ENCODE results near the gene ZMYND15.
"Not testable (repeated sequence)": the region's sequence is repeated elsewhere in the genome, so short reads cannot be mapped to it uniquely, and the experiment has no call there.

ZMYND15 gene, protein sequence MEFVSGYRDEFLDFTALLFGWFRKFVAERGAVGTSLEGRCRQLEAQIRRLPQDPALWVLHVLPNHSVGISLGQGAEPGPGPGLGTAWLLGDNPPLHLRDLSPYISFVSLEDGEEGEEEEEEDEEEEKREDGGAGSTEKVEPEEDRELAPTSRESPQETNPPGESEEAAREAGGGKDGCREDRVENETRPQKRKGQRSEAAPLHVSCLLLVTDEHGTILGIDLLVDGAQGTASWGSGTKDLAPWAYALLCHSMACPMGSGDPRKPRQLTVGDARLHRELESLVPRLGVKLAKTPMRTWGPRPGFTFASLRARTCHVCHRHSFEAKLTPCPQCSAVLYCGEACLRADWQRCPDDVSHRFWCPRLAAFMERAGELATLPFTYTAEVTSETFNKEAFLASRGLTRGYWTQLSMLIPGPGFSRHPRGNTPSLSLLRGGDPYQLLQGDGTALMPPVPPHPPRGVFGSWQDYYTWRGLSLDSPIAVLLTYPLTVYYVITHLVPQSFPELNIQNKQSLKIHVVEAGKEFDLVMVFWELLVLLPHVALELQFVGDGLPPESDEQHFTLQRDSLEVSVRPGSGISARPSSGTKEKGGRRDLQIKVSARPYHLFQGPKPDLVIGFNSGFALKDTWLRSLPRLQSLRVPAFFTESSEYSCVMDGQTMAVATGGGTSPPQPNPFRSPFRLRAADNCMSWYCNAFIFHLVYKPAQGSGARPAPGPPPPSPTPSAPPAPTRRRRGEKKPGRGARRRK

GRCh38 chr17:4739122-4740024, at the start of gene ZMYND15, which contains the start of gene CXCL16:
Gene ZMYND15 (plus strand): TSS chr17:4739833. CDS start chr17:4740549, 716 bp downstream.
Gene CXCL16 (minus strand): TSS chr17:4739928. CDS start chr17:4739339, 589 bp downstream.
- DNase-seq = peak; percentile 34

GRCh38 chr17:4689872-4690271, 49.8 kb upstream of the ZMYND15 start:
- DNase-seq = not testable (repeated sequence)

DNA sequence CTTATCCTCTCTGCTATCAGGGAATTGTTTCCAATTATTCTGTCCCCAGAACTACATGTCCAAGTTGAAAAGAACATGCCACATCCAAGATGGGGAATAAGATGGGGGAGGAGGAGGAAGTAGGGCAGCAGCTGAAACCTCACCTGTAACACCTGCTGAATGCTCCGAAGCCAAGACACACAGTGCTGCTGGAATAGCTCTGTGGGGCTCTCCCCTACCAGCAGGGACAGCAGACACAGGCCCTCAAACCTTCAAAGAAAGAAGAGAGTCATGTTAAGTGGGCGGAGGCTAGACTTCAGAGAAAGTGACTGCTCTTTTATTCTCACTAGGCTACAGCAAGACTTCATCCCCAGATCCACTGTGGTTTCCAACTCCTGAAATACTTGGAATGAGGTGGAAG, 48.9 kb upstream of the ZMYND15 start:
- DNase-seq = no peak

DNA sequence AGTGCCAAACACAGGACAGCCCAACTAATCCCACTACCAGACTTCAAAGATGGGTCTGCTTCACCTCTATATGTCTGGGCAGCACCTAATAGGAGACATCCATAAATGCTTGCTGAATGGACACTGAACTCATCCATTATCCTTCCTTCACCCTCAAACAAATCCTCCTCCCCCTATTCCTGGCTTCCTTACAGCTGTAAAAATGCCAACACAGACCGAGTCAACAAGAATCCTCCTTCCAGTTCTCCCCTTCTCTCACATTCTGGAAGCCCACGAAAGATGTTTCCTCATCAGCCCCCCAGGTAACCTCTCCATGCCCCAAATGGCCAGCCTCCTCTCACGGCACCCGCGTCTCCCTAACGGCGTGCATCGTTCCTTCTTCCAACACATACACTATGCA, 47.9 kb upstream of the ZMYND15 start:
- DNase-seq = no peak

DNA sequence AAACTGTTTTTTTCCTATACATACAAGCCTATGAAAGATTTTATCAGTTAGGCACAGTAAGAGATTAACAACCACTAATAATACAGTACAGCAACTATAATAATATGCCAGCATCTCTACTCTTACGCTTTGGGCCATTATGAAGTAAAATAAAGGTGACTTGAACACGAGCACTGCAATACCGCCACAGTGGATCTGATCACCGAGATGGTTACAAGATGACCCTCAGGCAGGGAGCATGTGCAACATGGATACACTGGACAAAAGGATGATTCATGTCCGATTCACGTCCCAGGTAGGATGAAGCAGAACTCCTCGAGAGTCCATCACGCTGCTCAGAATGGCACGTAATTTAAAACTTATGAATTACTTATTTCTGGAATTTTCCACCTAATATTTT, 46.2 kb upstream of the ZMYND15 start:
- DNase-seq = no peak

DNA sequence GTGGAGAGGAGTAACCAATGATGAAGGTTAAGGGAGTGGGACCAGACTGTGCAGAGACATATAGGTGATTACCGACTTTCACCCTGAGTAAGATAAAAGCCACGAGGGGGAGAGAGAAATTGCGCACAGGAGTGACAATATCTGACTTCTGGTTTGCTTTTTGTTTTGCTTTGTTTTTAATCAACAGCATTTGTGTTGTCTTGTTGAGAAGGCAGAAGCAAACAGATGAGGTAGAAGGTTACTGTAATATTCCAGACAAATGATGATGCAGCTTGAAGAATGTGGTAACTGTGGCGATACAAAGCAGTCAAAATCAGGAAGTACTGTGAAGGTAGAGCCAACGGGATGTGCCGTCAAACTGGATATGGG, 43.2 kb upstream of the ZMYND15 start:
- DNase-seq = peak; percentile 86

DNA sequence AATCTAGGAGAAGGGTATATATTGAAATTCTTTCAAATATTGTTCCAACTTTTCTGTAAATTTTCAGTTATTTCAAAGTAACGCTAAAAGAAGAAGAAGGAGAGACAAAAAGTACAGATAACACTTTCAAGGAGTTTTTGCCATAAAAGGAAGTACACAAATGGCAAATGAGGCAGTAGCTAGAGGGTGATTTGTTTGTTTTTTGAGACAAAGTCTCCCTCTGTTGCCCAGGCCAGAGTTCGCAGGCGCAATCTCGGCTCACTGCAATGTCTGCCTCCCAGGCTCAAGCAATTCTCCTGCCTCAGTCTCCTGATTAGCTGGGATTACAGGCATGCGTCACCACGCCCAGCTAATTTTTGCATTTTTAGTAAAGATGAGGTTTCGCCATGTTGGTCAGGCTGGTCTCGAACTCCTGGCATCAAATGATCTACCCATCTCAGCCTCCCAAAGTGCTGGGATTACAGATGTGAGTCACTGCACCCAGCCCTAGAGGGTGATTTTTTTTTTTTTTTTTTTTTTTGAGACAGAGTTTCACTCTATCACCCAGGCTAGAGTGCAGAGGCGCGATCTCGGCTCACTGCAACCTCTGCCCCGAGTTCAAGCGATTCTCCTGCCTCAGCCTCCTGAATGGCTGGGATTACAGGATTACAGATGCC, 40.1 kb upstream of the ZMYND15 start:
- not testable (repeated sequence) for DNase-seq

- no peak for DNase-seq
Measured at GRCh38 chr17:4701116-4701515, 38.5 kb upstream of the ZMYND15 start.

DNA sequence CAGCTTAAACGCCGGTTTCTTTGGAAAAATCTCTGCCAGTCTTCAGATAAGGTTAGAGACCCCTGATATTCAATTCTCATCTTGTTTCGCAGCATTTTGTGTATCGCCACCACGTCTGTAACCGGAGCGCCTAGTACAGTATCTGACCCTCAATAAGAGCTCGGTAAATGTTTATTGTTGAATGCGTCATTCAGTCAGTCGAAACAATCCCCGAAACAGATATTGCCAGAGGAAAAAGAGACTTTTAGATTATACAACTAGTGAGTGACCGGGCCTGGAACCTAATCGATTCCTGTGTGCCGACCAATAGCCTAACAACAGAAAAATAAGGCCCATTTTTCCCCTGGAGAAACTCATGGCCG, 36.3 kb upstream of the ZMYND15 start:
- no peak for DNase-seq

GRCh38 chr17:4704574-4704907, 35.1 kb upstream of the ZMYND15 start:
- not testable (repeated sequence) for DNase-seq

DNA sequence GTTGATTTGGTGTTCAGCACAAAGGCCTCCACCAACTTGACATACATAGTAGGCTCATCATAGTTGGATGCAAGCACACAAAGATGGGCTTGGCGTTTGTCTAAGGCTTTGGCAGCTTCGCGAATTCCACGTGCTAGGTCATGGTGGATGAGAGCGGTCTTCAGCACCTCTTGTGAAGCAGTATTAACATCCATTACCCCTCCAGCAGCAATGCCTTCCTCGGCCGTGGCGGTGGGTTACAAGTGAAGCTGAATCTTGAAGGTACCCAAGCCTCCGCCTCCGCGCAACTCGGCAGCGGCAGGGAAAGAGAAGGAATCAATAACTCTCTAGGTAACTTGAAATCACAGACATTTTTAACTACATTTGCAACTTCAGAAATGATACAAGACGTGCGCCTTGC, 34.6 kb upstream of the ZMYND15 start:
- DNase-seq = no peak

DNA sequence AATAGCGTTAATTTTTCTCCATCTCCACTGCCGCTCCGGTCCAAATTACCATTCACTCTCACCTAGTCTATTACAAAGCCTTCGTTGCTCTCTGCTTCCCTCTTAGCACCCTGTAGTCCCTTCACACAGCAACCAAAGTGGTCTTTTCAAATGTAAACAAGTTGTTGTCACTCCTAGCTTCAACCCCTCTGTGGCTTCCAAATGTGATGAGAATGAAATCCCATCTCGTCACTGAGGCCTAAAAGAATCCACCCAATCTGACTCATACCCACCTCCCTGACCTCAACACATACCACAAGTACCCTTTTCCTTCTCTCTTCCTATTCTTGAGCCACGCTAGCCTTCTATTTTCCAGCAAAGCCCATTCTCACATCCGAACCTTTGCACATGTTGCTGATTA, 33.5 kb upstream of the ZMYND15 start:
- no peak for DNase-seq

DNA sequence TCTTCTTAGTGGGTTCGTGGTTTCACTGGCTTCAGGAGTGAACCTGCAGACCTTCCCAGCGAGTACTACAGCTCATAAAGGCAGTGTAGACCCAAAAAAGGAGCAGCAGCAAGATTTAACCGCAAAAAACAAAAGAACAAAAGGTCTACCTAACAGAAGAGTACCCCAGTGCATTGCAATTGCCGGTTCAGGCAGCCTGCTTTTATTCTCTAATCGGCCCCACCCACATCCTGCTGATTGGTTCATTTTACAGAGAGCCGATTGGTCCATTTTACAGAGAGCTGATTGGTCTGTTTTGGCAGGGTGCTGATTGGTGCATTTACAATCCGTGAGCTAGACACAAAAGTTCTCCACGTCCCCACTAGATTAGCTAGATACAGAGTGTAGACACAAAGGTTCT, 31.2 kb upstream of the ZMYND15 start:
- peak; percentile 83 for DNase-seq

DNA sequence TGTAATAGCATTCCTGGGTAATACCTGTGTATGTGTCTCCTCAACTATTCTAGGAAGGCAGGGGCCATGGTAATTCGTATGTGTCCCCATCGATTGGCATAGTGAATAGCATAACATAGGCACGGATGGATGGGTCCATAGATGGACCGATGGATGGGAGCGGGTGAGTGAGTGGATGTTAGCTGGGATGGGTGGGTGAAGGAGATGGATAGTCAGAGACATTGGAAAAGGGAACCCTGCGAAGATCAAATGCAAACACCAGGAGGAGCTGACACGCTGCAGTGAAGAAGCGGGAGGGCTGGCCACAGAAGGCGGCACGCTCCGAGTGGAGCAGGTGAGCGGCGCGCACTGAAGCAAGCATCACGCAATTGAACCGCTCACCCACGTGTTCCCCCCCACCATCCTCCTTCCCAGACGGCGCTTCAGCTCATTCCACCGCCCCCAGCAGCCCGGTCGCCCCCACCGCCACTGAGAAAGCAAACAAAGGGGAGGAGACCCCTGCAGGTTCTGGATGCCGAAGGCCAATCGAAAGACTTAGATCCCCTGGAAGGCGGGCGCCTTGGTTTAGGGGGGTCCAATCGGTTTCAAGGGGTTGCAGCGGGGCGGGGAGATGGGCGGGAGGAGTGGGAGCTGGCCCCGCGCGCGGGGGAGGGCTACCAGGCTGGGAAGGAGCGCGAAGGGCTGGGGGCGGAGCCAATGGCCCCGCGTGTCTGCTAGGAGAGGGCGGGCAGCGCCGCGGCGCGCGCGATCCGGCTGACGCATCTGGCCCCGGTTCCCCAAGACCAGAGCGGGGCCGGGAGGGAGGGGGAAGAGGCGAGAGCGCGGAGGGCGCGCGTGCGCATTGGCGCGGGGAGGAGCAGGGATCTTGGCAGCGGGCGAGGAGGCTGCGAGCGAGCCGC, 29.6 kb upstream of the ZMYND15 start, which contains the start of gene ARRB2:
TSS of gene ARRB2 (plus strand) at position 839 of the 899 bp plus-strand sequence. CDS start 90 bp downstream, outside the sequence.
- DNase-seq = peak; percentile 99

DNA sequence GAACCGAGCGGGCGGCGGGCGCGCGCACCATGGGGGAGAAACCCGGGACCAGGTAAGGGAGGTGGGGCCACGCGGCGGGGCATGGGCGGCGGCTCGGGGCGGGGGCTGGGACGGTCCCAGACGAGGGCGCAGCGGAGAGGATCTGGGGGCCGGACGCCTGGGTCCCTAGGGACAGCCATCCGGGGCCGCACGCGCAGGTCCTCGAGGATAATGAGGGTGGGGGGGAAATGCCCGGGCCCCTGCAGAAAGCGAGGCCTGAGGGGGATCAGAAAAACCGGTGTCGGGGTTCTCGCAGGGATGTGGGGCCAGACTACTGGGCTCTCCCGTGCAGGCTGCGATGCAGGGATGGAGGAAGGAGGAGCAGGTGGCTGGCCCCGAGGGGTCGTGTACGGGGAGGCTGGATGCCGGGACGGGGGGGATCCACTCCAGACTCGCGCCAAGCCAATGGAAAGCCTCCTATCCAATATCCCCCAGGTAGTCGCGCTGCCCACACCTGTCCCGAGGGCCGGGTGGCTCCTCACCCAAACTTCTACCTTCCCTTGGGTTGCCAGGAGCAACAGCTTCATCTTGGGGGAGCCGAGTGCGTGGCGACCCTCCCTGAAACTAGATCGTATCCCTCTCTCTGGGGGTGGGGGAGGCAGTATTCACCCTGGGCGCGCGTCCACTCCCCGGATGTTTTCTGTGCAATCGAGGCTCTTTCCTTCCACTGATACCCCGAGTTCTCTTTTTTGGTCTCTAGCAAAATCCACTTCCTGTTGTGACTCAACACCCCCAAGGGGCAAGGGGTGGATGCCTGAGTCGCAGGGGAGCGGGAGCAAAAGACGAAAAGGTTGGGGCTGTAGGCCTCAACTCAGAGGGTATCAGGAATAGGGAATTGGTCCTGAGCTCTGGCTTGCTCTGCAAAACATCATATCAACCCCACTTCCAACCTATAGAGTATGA, 28.7 kb upstream of the ZMYND15 start:
- peak; percentile 81 for DNase-seq

DNA sequence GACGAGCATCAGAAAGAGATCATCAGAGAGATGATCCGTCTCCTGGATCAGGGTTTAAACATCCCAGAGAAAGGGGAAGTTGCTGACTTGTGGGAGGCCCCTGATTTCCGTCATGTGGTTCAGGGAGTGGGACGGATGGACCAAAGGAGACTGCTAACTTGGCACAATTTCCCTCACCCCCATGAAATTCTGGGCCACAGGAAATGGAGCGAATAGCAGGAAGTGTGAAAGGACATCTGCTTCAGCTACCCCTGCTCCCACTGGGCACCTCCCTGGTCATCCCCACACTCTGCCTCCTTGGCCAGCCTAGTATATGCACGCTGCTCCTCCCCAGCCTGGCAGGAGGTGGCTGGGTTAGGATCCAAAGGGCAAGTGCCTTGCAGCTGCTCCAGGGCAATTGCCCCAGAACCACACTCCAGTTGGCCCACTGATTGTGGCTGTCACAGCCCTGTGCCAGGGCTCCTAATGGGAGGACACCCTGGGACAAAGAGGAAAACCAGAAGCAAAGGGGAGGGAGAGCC, 27.9 kb upstream of the ZMYND15 start:
- no peak for DNase-seq

DNA sequence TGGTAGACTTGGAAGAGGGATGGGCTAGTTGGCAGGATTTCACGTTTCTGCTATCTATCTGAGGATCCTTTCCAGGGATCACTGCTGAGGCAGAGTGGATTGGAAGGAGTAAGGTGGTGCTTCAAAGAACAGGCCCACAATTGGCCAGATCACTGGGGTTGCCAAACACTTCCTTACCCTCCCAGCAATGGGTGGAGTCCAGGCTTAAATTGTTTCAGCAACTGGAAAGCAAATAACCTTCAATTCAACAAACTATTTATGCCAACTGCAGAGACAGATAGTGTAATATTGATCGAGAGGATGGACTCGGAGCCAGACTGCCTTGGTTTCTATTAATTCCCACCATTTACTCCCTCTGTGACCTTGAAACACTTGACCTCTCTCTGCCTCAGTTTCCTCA, 27.1 kb upstream of the ZMYND15 start:
- DNase-seq = no peak

GRCh38 chr17:4714340-4715062, 25.1 kb upstream of the ZMYND15 start:
- DNase-seq = not testable (repeated sequence)

DNA sequence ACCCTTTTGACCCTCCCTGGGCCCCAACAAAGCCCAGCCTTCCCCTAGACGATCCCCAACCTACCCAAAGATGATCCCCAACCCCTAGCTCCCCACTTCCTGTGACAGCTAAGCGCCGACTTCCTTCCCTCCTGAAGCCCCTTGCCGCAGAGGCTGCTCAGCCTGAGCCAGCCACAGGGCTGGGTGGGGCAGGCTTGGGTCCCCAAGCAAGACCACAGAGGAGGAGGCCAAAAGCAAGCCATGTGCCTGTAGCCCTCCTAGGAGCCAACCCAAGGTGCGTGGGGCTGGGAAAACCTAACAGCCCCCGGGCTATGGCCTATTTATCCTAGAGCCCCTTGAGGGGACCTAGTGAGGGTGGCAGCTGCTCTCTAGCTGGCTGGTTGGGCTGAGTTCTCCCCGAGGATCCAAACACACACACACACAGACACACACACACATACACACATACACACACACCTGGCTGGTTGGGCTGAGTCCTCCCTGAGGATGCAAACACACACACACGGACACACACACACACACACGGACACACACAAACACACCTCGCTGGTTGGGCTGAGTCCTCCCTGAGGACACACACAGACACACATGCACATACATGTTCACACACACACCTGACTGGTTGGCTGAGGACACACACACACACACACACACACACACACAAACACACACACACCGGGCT, 24.4 kb upstream of the ZMYND15 start:
- peak; percentile 78 for DNase-seq
